Mesothelial cell of epicardium (in vitro differentiated cells): ENCODE data around the gene SLC44A2. TPM values are rescaled to one million over a fixed set of nuclear protein-coding genes. Genes with fewer than 3 reads are reported as not detected.
"Not testable (repeated sequence)": the region's sequence is repeated elsewhere in the genome, so short reads cannot be mapped to it uniquely, and the experiment has no call there.

ENCODE experiments used
- DNase-seq, 2 experiments: peaks; one replicate each; pipeline ENCODE4 v3.0.0; 2021; ENCODE audit warnings: low spot score in 2 of 2; ENCODE audit not compliant: unreplicated experiment in 2 of 2
- H3K27ac Mint-ChIP-seq: 2 replicates; pipeline ENCODE4 v1.8.0; 2021; ENCODE audit warnings: mixed read lengths
- H3K27me3 Mint-ChIP-seq: 2 replicates; pipeline ENCODE4 v1.8.0; 2021; ENCODE audit warnings: low read depth, mixed read lengths
- H3K36me3 Mint-ChIP-seq: 2 replicates; pipeline ENCODE4 v1.8.0; 2021; ENCODE audit warnings: mixed read lengths
- H3K4me1 Mint-ChIP-seq: 2 replicates; pipeline ENCODE4 v1.8.0; 2021; ENCODE audit warnings: mixed read lengths
- H3K4me3 Mint-ChIP-seq: 2 replicates; pipeline ENCODE4 v1.8.0; 2021; ENCODE audit warnings: mild to moderate bottlenecking, moderate library complexity, mixed read lengths
- H3K9me3 Mint-ChIP-seq: 2 replicates; pipeline ENCODE4 v1.8.0; 2021; ENCODE audit warnings: mixed read lengths
- total RNA-seq: library from RNA; stranded (reverse); gene quantifications from 3 replicates; pipeline ENCODE4 v1.2.1, GENCODE V29; 2021
- TF ChIP-seq, protein P1 (sequence below): fragments of 200-600 bp; sonication (generic); IDR thresholded peaks from one replicate; pipeline ENCODE4 v1.5.0; 2021; ENCODE audit warnings: antibody characterized with exemption; ENCODE audit not compliant: unreplicated experiment

Gene SLC44A2
- total RNA-seq, 1 donor from 2014 or later: 340 TPM

DNA sequence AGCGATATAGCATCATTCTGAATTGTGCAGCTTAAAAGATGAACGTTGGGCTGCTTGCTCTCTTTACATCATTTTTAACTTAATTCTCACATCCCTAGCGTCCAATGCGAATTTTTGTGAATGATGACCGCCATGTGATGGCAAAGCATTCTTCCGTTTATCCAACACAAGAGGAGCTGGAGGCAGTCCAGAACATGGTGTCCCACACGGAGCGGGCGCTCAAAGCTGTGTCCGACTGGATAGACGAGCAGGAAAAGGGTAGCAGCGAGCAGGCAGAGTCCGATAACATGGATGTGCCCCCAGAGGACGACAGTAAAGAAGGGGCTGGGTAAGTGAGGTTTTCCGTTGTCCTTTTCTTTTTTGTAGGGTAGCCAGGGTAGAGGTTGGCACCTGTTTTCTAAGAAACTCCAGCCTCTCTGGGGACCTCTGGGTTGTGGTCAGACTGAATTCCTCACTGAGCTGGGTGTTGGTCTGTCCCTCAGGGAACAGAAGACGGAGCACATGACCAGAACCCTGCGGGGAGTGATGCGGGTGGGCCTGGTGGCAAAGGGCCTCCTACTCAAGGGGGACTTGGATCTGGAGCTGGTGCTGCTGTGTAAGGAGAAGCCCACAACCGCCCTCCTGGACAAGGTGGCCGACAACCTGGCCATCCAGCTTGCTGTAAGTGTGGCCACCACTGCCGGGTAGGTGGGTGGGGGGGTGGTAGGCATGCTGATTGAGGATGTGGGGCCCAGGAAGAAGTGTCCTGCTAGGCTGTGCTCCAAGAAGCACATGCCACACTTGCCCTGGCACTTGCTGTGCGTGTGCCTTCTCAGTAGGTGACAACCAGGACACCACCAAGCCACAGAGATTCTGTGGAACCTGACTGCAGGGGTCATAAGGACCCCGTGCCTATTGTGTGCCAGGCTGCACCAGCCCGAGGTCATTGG is 45.8 kb downstream of the SLC44A2 start:
- peaks cover 2% of the 10 kb centered on the region for H3K4me1 Mint-ChIP-seq
- no peaks in the 10 kb centered on the region for H3K27me3 Mint-ChIP-seq
- no peak overlapping the region for H3K27ac Mint-ChIP-seq
- DNase-seq: no peak
- H3K4me3 Mint-ChIP-seq: no peak overlapping the region
- H3K9me3 Mint-ChIP-seq: no peaks in the 10 kb centered on the region
- peaks cover 23% of the 10 kb centered on the region for H3K36me3 Mint-ChIP-seq
- TF ChIP-seq, protein P1, sequence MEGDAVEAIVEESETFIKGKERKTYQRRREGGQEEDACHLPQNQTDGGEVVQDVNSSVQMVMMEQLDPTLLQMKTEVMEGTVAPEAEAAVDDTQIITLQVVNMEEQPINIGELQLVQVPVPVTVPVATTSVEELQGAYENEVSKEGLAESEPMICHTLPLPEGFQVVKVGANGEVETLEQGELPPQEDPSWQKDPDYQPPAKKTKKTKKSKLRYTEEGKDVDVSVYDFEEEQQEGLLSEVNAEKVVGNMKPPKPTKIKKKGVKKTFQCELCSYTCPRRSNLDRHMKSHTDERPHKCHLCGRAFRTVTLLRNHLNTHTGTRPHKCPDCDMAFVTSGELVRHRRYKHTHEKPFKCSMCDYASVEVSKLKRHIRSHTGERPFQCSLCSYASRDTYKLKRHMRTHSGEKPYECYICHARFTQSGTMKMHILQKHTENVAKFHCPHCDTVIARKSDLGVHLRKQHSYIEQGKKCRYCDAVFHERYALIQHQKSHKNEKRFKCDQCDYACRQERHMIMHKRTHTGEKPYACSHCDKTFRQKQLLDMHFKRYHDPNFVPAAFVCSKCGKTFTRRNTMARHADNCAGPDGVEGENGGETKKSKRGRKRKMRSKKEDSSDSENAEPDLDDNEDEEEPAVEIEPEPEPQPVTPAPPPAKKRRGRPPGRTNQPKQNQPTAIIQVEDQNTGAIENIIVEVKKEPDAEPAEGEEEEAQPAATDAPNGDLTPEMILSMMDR: no peak

DNA sequence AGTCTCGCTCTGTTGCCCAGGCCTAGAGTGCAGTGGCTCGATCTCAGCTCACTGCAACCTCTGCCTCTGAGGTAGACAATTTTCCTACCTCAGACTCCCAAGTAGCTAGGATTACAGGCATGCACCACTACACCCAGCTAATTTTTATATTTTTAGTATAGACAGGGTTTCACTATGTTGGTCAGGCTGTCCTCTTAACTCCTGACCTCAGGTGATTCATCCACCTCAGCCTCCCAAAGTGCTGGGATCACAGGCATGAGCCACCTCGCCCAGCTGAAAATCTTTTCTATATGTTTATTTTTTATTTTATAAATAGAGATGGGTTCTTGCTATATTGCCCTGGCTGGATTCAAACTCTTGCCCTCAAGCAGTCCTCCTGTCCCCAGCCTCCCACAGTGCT is 46.6 kb downstream of the SLC44A2 start:
- not testable (repeated sequence) for DNase-seq, H3K27me3 Mint-ChIP-seq, H3K27ac Mint-ChIP-seq, H3K9me3 Mint-ChIP-seq, H3K4me3 Mint-ChIP-seq, H3K4me1 Mint-ChIP-seq
- H3K36me3 Mint-ChIP-seq: peaks cover 26% of the 10 kb centered on the region

DNA sequence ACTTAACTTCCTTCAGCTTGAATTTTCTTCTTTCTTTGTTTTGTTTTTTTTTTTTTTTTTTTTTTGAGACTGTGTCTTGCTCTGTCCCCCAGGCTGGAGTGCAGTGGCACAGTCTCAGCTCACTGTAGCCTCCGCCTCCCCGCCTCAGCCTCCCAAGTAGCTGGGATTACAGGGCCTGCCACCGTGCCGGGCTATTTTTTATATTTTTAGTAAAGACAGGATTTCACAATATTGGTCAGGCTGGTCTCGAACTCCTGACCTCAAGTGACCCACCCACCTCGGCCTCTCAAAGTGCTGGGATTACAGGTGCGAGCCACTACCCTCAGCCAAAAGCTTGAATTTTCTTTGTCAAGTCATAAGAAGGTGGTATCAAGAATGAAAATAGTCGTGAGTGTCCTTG is 49.9 kb downstream of the SLC44A2 start:
- H3K4me3 Mint-ChIP-seq, H3K4me1 Mint-ChIP-seq, H3K27ac Mint-ChIP-seq, H3K27me3 Mint-ChIP-seq, H3K9me3 Mint-ChIP-seq, DNase-seq: not testable (repeated sequence)
- H3K36me3 Mint-ChIP-seq: peaks cover 35% of the 10 kb centered on the region

DNA sequence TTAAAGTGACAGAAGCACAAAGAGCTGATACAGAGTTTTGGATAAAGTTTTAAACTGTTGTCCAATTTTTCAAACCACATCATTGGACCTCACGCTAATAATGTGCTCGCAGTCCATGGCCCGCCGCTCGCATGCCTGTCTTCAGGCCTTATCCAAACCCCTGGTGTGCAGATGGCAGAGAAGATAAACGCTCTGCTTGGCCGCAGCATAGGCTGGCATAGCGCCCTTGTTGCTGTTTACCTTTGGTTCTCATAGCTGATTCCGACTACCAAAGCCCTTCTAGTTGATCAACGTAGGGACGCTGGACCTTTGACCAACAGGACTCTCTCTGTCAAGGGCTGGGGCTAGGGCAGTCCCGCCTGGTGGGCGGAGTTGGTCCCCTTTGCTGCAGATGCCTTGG is 52.4 kb downstream of the SLC44A2 start:
- no peak for DNase-seq
- Mint-ChIP-seq H3K27ac (no peak overlapping the region), H3K4me3 (no peak overlapping the region), H3K36me3 (peaks cover 34% of the 10 kb centered on the region), H3K4me1 (no peaks in the 10 kb centered on the region), H3K27me3 (no peaks in the 10 kb centered on the region), H3K9me3 (no peaks in the 10 kb centered on the region)
- TF ChIP-seq, protein P1: no peak

DNA sequence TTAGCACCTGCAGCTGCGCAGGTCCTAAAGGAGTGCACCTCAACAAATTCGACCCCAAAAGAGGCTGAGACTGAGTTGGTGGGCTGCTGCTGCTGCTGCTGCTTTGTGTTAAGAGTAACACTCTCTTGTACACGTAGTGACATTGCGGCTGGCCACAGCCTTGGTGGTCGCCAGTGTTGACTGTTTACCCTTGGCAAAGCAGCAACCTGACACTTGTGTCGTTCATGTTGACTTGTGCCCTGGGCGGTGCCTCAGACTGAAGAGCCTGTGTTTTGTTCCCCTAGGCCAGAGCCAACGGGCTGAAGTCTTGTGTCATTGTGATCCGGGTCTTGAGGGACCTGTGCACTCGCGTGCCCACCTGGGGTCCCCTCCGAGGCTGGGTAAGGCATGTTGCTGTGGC is 53.5 kb downstream of the SLC44A2 start:
- DNase-seq: no peak
- Mint-ChIP-seq H3K4me3 (no peak overlapping the region), H3K4me1 (no peaks in the 10 kb centered on the region), H3K36me3 (peaks cover 28% of the 10 kb centered on the region), H3K27ac (no peak overlapping the region), H3K27me3 (no peaks in the 10 kb centered on the region), H3K9me3 (no peaks in the 10 kb centered on the region)
- TF ChIP-seq, protein P1: no peak

DNA sequence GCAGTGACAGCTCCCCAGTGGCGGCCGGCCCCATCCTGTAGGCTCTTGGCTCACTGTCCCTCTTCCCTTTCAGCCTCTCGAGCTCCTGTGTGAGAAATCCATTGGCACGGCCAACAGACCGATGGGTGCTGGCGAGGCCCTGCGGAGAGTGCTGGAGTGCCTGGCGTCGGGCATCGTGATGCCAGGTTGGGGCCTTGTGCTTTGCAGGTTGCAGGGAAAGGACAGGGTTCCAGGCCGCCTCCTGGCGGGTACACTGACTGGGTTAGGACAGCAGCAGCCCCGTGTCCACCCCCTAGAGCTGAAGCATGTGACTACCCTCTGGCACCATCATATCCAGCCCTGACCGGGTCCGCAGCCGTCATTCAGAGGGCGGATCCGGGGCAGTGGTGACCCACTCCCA is 54.4 kb downstream of the SLC44A2 start:
- no peaks in the 10 kb centered on the region for H3K27me3 Mint-ChIP-seq
- H3K4me3 Mint-ChIP-seq: no peak overlapping the region
- H3K36me3 Mint-ChIP-seq: peaks cover 34% of the 10 kb centered on the region
- H3K4me1 Mint-ChIP-seq: no peaks in the 10 kb centered on the region
- no peak overlapping the region for H3K27ac Mint-ChIP-seq
- H3K9me3 Mint-ChIP-seq: no peaks in the 10 kb centered on the region
- no peak for DNase-seq
- TF ChIP-seq, protein P1: no peak
